D721Med (cell line): ENCODE results near the gene PIK3R4.
A peak's percentile ranks its signal among the peaks of the same experiment; 100 is the strongest.

Source experiments
- DNase-seq: peaks from one replicate; pipeline ENCODE4 v3.0.0; 2011; ENCODE audit warnings: low spot score; ENCODE audit not compliant: insufficient read length
- FAIRE-seq: peaks from 2 replicates; lab custom pipeline; 2011; peaks lifted over from hg19 to GRCh38; lab: Jason Lieb, UNC
- CTCF ChIP-seq: IDR thresholded peaks from 2 replicates; pipeline ENCODE4 v1.5.1; 2012; ENCODE audit warnings: mild to moderate bottlenecking, control low read depth; ENCODE audit not compliant: insufficient read depth; ENCODE audit errors: missing control alignments

The PIK3R4 gene

DNA sequence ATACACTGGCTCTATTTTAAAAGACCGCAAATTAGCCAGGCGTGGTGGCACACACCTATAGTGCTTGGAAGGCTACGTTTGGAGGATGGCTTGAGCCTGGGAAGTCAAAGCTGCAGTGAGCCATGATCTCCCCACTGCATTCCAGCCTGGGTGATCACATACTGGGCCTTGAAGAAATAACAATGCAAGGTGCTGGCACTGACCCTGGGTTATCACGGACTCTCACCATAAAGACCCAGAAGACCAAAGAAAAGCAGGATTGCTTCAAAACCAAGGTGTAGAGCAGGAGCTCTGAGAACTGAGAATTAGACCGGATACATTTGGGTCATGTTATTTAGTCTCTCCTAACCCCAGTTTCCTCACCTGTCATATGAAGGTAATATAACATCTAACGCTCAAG is 14.8 kb downstream of the PIK3R4 start:
- no peak for FAIRE-seq
- DNase-seq = no peak
- no peak for TF ChIP-seq CTCF

GRCh38 chr3:130729154-130729553 is 17.5 kb downstream of the PIK3R4 start:
- DNase-seq = no peak
- FAIRE-seq = no peak

DNA sequence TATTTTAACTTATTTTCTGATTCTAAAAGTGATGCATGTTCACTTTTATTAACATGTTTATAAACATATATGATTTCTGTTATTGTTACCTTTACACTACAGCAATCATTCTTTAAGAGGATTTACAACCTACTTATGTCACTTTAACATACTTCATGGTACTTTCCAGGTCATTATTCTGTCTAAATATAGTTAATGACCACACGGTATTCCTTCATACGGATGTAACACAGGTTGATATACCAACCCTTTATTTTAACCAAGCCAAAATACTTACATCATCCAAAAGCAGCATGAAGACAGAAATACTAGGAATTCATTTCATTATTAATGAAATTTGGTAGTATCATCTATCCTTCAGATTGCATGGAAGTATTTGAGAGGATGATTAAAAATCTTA is 18.6 kb downstream of the PIK3R4 start:
- no peak for DNase-seq
- TF ChIP-seq CTCF = no peak
- FAIRE-seq = peak; percentile 6

More at GRCh38 chr3:130729154-130729553, 17.5 kb downstream of the PIK3R4 start:
- TF ChIP-seq CTCF = no peak

GRCh38 chr3:130725746-130726145 is 20.9 kb downstream of the PIK3R4 start:
- no peak for FAIRE-seq
- DNase-seq = no peak
- TF ChIP-seq CTCF = no peak

DNA sequence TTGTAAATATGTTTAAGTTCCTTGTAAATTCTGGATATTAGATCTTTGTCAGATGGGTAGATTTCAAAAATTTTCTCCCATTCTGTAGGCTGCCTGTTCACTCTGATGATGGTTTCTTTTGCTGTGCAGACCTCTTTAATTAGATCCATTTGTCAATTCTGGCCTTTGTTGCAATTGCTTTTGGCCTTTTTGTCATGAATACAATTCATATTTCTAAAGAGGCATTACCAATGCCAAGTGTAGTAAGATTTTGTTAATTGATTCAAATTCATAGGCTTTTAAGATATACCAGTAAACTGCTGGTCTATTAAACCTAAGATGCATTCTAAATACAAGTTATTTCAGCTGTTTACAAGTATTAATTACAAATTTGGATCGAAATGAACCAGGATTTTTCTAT is 31.0 kb downstream of the PIK3R4 start:
- no peak for FAIRE-seq
- DNase-seq = no peak
- TF ChIP-seq CTCF = no peak

- FAIRE-seq (no peak), DNase-seq (no peak)
- TF ChIP-seq CTCF = no peak
Observed at GRCh38 chr3:130712718-130713423, 33.8 kb downstream of the PIK3R4 start.

DNA sequence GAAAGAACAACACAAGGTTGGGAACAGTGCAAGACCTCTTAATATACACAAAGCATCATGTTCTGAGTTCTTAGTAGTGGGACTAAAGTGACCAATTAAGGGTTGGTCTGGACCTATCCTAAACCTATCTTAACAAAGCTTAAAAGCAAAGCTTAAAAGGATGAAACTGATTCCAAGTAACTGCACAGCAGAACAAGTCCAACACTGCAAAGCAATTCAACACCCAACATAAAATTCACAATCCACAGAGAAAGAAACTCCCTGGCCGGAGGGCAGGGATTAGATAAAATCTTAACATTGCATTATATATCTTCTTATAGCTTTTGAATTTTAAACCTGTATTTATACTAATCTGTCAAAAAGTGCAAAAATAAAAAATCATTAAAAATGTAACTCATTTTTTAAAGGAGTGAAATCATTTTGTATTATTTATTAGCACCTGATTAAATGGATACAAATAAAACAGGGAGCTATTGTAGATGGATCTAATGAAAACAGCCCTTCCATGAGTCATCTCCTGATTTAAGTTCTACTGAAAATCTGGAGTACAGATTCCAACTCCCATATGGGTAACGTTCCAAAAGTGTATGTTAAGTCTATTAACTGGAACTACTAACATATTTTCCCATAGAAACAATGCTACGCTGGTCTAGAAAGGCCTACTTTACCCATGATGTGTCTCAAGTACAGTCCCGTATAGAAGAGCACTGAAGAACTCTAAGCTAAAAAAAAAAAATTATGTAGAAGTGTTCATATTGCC is 34.9 kb downstream of the PIK3R4 start:
- DNase-seq (no peak), FAIRE-seq (peak; percentile 6)
- no peak for TF ChIP-seq CTCF
